PFSK-1 (cell line): ENCODE measurements around the gene TOLLIP.

Source experiments
- POLR2AphosphoS5 ChIP-seq: IDR thresholded peaks from 2 replicates; pipeline ENCODE4 v1.6.1; 2012; ENCODE audit warnings: low read depth, mild to moderate bottlenecking, control low read depth, low read length, moderate library complexity
- TAF1 ChIP-seq: IDR thresholded peaks from 2 replicates; pipeline ENCODE4 v1.6.1; 2012; ENCODE audit warnings: low read length, control low read depth, borderline replicate concordance; ENCODE audit not compliant: insufficient read depth

- no peak for TF ChIP-seq POLR2AphosphoS5
- TF ChIP-seq TAF1: no peak
Observed at GRCh38 chr11:1330473-1330872, 21.0 kb upstream of the TOLLIP start.
